Peyer's patch (tissue), 4 donors: ENCODE data around the gene MUSTN1.

Source experiments
- POLR2A ChIP-seq, 2 donors: fragments of 450-650 bp; IDR thresholded peaks; one replicate each; pipeline ENCODE4 v1.5.1; 2017; ENCODE audit warnings: antibody characterized with exemption in 2 of 2, mild to moderate bottlenecking in 2 of 2, moderate library complexity in 2 of 2
- TF ChIP-seq, protein P1 (sequence below), 6 experiments: fragments of 450-650 bp in 4 of 6; fragments of 200-600 bp in 2 of 6; sonication (generic) in 1 of 6; IDR thresholded peaks; one replicate each; pipeline ENCODE4 v1.5.1; 2017 to 2019; ENCODE audit warnings: antibody characterized with exemption in 6 of 6, mild to moderate bottlenecking in 3 of 6, moderate library complexity in 1 of 6

DNA sequence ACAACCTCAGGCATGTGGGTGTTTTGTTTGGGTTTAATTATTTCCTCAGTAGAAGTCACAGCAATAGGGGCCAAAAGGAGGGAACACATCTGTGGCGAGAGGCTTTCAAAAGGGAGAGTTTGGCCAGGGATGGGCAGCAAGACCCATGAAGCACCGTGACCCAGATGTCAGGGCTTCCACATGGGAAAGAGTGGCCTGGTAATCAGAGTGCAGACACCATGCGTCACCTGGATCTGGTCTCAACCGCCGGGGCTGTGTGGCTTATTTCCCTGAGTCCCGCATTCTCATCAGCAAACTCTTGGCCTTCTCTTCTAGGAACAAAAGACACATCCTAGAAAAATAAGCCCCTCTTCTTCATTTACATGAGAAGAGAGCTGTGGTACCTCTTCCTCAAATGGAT, 12.4 kb upstream of the MUSTN1 start:
- TF ChIP-seq, protein P1, sequence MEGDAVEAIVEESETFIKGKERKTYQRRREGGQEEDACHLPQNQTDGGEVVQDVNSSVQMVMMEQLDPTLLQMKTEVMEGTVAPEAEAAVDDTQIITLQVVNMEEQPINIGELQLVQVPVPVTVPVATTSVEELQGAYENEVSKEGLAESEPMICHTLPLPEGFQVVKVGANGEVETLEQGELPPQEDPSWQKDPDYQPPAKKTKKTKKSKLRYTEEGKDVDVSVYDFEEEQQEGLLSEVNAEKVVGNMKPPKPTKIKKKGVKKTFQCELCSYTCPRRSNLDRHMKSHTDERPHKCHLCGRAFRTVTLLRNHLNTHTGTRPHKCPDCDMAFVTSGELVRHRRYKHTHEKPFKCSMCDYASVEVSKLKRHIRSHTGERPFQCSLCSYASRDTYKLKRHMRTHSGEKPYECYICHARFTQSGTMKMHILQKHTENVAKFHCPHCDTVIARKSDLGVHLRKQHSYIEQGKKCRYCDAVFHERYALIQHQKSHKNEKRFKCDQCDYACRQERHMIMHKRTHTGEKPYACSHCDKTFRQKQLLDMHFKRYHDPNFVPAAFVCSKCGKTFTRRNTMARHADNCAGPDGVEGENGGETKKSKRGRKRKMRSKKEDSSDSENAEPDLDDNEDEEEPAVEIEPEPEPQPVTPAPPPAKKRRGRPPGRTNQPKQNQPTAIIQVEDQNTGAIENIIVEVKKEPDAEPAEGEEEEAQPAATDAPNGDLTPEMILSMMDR (IDR thresholded peaks at IDR 0.05) = no peak
- TF ChIP-seq POLR2A (IDR thresholded peaks at IDR 0.05) = no peak
